MCF 10A (cell line): ENCODE results near the gene C1orf210. TPM values are rescaled to one million over a fixed set of nuclear protein-coding genes. Genes with fewer than 3 reads are reported as not detected.

ENCODE experiments used
- BruUV-seq: library from RNA; stranded (reverse); fragments of 400-500 nt; replicated peaks from 2 replicates; lab custom pipeline; 2021; lab: Mats Ljungman, UMichigan
- CTCF ChIA-PET: fragments of 300-600 bp; sonication (Branson Sonifier 250); formaldehyde crosslinking; extraction: SDS; loops from one replicate; lab custom pipeline; 2021; ENCODE audit warnings: antibody characterized with exemption, inconsistent platforms; lab: Yijun Ruan, JAX
- POLR2A ChIA-PET: fragments of 300-600, 350-650 bp; sonication (Branson Sonifier 250); formaldehyde crosslinking; extraction: SDS; loops from one replicate; lab custom pipeline; 2020; ENCODE audit warnings: antibody characterized with exemption, inconsistent platforms; lab: Yijun Ruan, JAX
- DNase-seq: peaks from one replicate; pipeline ENCODE4 v3.0.0-alpha.2; 2018; ENCODE audit not compliant: unreplicated experiment
- H3K27ac Mint-ChIP-seq: one replicate; pipeline ENCODE4 v1.8.0; 2022; ENCODE audit warnings: mild to moderate bottlenecking, low read depth, mixed read lengths; ENCODE audit not compliant: unreplicated experiment
- H3K27me3 Mint-ChIP-seq: one replicate; pipeline ENCODE4 v1.8.0; 2022; ENCODE audit warnings: mixed read lengths; ENCODE audit not compliant: insufficient read depth, unreplicated experiment
- H3K36me3 Mint-ChIP-seq: one replicate; pipeline ENCODE4 v1.8.0; 2022; ENCODE audit warnings: mild to moderate bottlenecking, moderate library complexity, mixed read lengths; ENCODE audit not compliant: insufficient read depth, unreplicated experiment
- H3K4me1 Mint-ChIP-seq: one replicate; pipeline ENCODE4 v1.8.0; 2022; ENCODE audit warnings: mixed read lengths; ENCODE audit not compliant: insufficient read depth, unreplicated experiment
- H3K4me3 Mint-ChIP-seq: one replicate; pipeline ENCODE4 v1.8.0; 2022; ENCODE audit warnings: mild to moderate bottlenecking, moderate library complexity, mixed read lengths; ENCODE audit not compliant: unreplicated experiment
- H3K9me3 Mint-ChIP-seq: one replicate; pipeline ENCODE4 v1.8.0; 2022; ENCODE audit warnings: mixed read lengths; ENCODE audit not compliant: unreplicated experiment
- intact Hi-C: fragments of 100-400 bp; cut with micrococcal nuclease; formaldehyde crosslinking; loops from 2 replicates; pipeline ENCODE4 v1.14.1; 2022
- total RNA-seq: library from RNA; stranded (reverse); gene quantifications from 2 replicates; pipeline ENCODE4 v1.2.3, GENCODE V29; 2022
- TF ChIP-seq, protein P1 (sequence below): fragments of 200-600 bp; IDR thresholded peaks from one replicate; pipeline ENCODE4 v1.8.0; 2022; ENCODE audit warnings: antibody characterized with exemption, mild to moderate bottlenecking; ENCODE audit not compliant: unreplicated experiment

C1orf210 gene
- total RNA-seq, 1 experiment from 2014 or later = 1.6 TPM

DNA sequence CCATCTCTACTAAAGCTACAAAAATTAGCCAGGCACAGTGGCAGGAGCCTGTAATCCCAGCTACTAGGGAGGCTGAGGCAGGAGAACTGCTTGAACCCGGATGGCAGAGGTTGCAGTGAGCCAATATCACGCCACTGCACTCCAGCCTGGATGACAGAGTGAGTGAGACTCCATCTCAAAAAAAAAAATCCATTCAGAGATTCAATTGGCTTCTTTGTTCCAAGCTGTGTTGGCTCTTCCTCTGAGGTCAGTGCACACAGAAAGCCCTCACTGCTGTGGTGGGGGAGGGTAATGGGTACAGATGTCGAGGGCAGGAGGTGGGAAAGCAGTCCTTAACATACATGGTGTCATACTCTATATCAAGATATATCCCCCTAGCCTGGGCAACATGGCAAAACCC, 30.1 kb upstream of the C1orf210 start:
- H3K4me3 Mint-ChIP-seq = no peak overlapping the region
- H3K36me3 Mint-ChIP-seq = no peaks in the 10 kb centered on the region
- intact Hi-C loops = no loop called here
- no peaks in the 10 kb centered on the region for H3K4me1 Mint-ChIP-seq
- H3K27me3 Mint-ChIP-seq = no peaks in the 10 kb centered on the region
- ChIA-PET CTCF (no interaction called here), POLR2A (no interaction called here)
- TF ChIP-seq, protein P1, sequence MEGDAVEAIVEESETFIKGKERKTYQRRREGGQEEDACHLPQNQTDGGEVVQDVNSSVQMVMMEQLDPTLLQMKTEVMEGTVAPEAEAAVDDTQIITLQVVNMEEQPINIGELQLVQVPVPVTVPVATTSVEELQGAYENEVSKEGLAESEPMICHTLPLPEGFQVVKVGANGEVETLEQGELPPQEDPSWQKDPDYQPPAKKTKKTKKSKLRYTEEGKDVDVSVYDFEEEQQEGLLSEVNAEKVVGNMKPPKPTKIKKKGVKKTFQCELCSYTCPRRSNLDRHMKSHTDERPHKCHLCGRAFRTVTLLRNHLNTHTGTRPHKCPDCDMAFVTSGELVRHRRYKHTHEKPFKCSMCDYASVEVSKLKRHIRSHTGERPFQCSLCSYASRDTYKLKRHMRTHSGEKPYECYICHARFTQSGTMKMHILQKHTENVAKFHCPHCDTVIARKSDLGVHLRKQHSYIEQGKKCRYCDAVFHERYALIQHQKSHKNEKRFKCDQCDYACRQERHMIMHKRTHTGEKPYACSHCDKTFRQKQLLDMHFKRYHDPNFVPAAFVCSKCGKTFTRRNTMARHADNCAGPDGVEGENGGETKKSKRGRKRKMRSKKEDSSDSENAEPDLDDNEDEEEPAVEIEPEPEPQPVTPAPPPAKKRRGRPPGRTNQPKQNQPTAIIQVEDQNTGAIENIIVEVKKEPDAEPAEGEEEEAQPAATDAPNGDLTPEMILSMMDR = no peak
- no peaks in the 10 kb centered on the region for H3K9me3 Mint-ChIP-seq
- no peak overlapping the region for H3K27ac Mint-ChIP-seq
- DNase-seq = no peak
- BruUV-seq = no TSS peak

DNA sequence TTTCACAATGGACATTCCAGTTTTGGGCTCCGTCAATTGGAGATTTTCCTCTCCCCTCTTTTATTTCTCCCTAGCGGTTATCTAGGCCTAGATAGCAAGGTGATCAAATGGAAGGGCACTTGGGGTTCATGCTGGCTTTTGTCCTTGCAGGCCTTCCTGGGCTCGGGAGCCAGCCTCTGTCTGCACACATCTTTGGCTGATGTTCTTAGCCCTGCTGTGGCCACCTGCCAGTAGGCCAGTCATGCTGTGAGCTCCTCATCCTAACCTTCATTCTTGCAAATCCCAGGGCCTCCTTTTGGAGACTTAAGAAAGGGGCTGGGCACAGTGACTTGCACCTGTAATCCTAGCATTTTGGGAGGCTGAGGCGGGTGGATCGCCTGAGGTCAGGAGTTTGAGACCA, 28.9 kb upstream of the C1orf210 start:
- Mint-ChIP-seq H3K27me3 (no peaks in the 10 kb centered on the region), H3K4me3 (no peak overlapping the region), H3K9me3 (no peaks in the 10 kb centered on the region), H3K27ac (no peak overlapping the region), H3K36me3 (no peaks in the 10 kb centered on the region), H3K4me1 (no peaks in the 10 kb centered on the region)
- intact Hi-C loops = no loop called here
- POLR2A ChIA-PET = no interaction called here
- CTCF ChIA-PET = interaction anchor here (0.7 kb wide), 1 partner anchor 8 kb away, joined by 3 read pairs; no protein-coding TSS in a partner anchor
- DNase-seq = no peak
- TF ChIP-seq, protein P1 = no peak
- no TSS peak for BruUV-seq

DNA sequence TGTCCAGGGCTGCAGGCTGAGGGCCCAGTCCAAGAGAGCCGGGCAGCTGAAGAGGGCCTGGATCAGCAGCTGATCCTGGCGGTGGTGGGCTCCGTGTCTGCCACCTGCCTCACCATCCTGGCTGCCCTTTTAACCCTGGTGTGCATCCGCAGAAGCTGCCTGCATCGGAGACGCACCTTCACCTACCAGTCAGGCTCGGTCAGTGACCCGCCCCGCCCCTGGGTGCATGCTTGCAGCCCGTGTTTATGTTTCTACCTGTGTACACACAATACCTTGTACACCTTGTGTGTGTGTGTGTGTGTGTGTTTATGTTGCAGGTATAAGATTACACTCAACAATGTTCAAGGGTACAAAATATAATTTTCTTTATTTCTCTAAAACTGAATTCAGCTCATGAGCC, 28.4 kb upstream of the C1orf210 start:
- CTCF ChIA-PET = interaction anchor here (0.7 kb wide), 1 partner anchor 8 kb away, joined by 3 read pairs; no protein-coding TSS in a partner anchor
- Mint-ChIP-seq H3K27ac (no peak overlapping the region), H3K9me3 (no peaks in the 10 kb centered on the region), H3K36me3 (no peaks in the 10 kb centered on the region), H3K4me1 (no peaks in the 10 kb centered on the region), H3K27me3 (no peaks in the 10 kb centered on the region), H3K4me3 (no peak overlapping the region)
- TF ChIP-seq, protein P1 = no peak
- no TSS peak for BruUV-seq
- POLR2A ChIA-PET = no interaction called here
- DNase-seq = no peak
- intact Hi-C loops = no loop called here

DNA sequence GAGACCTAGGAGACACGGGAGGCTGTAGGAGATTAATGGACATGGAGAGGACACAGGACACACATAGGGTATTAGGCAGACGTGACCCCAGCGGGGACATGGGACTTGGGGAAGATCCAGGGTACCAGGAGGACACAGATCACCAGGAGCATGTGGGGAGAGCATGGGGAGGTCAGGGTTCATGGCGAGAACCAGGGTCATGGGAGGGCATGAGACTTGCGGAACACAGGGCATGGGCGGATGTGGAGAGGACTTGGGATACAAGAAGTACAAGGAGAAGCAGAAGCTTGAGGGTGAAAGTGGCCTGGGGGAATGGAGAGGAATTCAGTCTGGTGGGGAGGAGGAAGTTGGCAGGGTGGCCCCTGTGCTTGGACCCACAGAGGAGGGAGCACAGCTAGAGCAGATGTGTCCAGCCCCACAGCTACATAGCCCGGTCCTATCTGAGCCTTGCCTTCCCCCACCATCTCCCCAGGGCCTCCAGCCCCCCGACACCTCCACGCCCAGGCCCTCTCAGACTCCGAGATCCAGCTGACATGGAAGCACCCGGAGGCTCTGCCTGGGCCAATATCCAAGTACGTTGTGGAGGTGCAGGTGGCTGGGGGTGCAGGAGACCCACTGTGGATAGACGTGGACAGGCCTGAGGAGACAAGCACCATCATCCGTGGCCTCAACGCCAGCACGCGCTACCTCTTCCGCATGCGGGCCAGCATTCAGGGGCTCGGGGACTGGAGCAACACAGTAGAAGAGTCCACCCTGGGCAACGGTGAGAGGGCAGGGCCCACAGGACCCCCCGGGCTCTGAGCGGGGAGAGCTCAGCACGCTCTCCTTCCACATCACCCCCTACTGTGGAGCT, 27.5 kb upstream of the C1orf210 start:
- TF ChIP-seq, protein P1 = no peak
- H3K27me3 Mint-ChIP-seq = no peaks in the 10 kb centered on the region
- H3K4me1 Mint-ChIP-seq = no peaks in the 10 kb centered on the region
- H3K27ac Mint-ChIP-seq = peak overlapping the region; percentile 28
- no peaks in the 10 kb centered on the region for H3K9me3 Mint-ChIP-seq
- ChIA-PET CTCF (interaction anchor here (1.1 kb wide), 1 partner anchor 28 kb away, joined by 3 read pairs; the partner anchor contains the start of gene C1orf210), POLR2A (no interaction called here)
- H3K36me3 Mint-ChIP-seq = no peaks in the 10 kb centered on the region
- no peak for DNase-seq
- H3K4me3 Mint-ChIP-seq = no peak overlapping the region
- BruUV-seq = no TSS peak
- intact Hi-C loops = no loop called here
